ENCODE measurements around the gene SLC45A2.
"Not testable (repeated sequence)": the region's sequence is repeated elsewhere in the genome, so short reads cannot be mapped to it uniquely, and the experiment has no call there.

SLC45A2 gene
- long read RNA-seq, donor 1, result 0 reads
- long read RNA-seq, donor 2, result 0 reads
- long read RNA-seq, donor 3, result 0 reads
- long read RNA-seq, donor 4, result 0 reads
- long read RNA-seq, donor 5, result 0 reads
- long read RNA-seq, donor 6, result 0 reads
- long read RNA-seq, donor 7, result 0 reads
- long read RNA-seq, donor 8, result 0 reads

GRCh38 chr5:33984671-33985124 lies at the start of gene SLC45A2:
SLC45A2 (minus strand) TSS chr5:33984693; CDS start chr5:33984583, 110 bp downstream.
- DNase-seq, result no peak

DNA sequence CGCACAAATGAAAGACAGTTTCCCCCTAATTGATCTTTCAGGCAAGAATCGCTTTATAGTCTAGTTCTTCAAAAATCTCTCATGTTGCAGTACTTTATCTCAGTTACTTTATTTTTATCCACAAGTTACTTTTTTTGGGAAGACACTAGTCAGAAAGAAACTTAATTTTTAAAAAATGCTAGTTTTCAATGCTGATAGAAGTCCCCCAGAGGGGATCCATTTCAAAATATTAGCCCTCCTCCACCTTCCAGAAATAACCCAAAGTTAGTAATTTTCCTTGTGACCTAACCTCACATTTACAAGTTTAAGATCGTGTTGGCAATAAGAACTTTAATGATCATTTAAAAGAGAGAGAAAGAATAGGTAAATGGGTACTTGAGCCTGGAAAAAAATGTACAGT lies 47.5 kb upstream of the SLC45A2 start:
- no peak for DNase-seq

DNA sequence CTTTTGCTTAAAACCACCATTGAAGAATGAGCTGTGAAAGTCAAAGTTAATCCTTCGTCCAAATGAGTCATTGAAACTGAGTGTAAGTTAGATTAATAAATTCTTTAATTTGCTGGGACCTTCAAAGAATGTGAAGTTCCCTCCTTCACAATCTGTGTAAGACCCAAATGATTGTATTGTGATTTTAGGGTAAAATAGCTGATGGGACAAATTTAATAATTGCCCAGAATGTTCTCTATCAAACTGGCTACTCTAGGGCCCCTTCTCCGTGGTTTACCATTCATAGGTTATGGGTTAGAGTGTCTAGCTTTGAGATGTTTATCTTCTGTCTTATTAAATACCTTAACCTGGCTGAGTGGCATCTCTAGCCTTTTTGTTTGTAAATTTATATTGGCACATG lies 46.6 kb upstream of the SLC45A2 start:
- DNase-seq, result no peak

- not testable (repeated sequence) for DNase-seq
Measured at GRCh38 chr5:34030585-34030984, 46.1 kb upstream of the SLC45A2 start.

- DNase-seq, result no peak
Measured at GRCh38 chr5:34030048-34030447, 45.6 kb upstream of the SLC45A2 start.

DNA sequence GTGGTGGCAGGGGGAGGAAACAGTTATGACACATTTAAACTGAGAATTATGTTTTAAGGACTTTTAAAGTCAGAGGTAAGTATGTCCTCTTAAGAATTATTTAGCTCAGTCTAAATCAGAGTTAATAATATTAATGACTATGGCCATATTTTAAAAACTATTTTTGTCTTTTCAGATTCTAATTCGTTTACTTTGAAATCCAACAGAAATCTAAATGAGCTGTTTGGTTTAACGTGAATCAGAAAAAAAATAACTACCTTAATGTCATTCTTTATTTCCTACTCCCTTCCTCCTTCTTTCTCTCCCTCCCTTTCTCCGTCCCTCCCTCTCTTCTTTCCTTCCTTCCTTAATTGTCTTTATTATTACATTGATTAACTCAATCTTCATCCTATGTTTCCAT lies 43.9 kb upstream of the SLC45A2 start:
- DNase-seq, result no peak

- no peak for DNase-seq
Measured at GRCh38 chr5:34026089-34026761, 41.7 kb upstream of the SLC45A2 start.

DNA sequence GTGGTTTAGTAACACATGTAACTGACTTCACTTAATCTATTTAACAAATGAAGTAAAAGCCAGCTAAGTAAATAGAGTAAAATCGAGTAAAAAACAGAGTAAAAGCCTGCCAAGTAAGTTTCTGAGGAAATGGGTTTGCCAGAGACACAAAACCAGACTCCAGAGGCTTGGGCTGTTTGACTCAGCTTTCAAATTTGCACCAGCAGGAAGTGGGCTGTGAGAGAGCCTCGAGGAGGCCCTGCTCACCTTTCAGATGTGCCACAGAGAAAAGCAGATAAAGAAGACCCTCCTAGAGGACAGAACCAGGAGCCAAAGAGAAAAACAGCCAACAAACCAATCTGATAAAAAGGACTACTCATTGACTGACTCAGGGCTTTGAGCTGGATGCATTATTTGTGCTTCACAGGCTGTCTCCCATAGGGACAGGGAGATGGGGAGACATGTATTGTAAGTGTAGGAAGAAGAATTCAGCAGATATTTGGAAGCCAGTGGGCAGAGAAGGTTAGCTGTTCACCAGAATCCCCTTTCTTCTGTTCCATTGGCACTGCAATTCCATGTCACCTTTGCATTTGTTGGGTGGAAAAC lies 37.7 kb upstream of the SLC45A2 start:
- DNase-seq, result no peak

GRCh38 chr5:34021334-34021733 lies 36.8 kb upstream of the SLC45A2 start:
- no peak for DNase-seq

GRCh38 chr5:34020726-34021125 lies 36.2 kb upstream of the SLC45A2 start:
- no peak for DNase-seq

- no peak for DNase-seq
Measured at GRCh38 chr5:34017254-34017653, 32.8 kb upstream of the SLC45A2 start.

DNA sequence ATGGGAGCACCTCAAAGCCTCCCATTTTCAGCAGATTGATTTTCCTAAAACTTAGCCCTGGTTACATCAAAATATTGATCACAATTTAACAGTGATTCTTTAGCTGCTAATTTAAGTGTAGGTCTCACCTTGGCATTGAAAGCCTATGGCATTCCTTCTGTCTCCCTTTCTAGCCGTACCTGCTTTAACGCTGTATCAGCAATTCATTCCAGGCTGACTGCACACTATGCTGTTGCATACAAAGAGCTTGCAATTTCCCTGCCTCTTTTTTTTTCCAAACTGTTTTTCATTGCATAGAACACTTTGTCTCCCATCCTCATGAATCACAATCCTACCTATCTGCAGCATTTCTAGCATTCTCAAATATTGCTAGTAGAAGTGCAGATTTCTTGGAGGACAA lies 32.3 kb upstream of the SLC45A2 start:
- DNase-seq, result no peak

- no peak for DNase-seq
Measured at GRCh38 chr5:34016222-34016621, 31.7 kb upstream of the SLC45A2 start.

DNA sequence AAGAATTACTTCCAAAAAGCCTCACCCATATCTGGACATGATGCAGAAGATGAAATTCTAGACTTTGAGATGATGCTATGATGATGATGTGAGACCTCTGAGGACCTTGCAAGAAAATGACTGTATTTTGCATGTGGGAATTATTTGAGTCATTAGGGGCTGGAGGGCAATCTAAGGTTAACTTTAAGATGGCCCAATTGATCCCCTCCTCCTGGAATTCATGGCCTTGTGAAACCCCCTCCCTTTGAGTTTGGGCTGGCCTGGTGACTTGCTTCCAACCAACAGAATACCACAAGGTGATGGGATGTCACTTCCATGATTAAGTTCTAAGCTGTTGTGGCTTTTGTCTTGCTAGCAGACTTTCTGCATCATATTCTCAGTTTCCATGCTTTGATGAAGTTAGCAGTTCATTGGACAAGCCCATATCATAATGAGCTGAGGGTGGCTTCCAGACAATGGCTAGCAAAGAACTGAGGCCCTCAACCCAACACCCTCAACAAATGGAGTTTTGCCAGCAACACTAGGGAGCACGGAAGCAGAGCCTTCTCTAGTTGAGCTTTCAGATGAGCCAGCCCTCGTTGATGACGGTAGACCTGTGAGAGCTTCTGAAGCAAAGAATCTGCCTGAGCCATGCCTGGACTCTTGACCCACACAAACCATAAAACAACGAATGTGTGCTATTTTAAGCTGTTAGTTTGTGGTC lies 30.8 kb upstream of the SLC45A2 start:
- no peak for DNase-seq

- no peak for DNase-seq
Measured at GRCh38 chr5:34014626-34015025, 30.1 kb upstream of the SLC45A2 start.

DNA sequence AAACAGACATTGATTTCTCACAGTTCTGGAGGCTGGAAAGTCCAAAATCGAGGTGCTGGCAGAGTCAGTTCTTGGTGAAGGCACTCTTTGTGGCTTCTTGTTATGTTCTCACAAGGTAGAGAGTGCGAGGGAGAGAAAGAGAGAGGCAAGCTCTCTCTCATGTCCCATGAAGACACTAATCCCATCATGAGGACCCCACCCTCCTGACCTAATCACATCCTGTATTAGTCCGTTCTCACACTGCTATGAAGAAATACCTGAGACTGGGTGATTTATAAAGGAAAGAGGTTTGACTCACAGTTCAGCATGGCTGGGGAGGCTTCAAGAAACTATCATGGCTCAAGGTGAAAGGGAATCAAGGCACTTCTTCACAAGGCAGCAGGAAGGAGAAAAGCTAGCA lies 29.1 kb upstream of the SLC45A2 start:
- no peak for DNase-seq

DNA sequence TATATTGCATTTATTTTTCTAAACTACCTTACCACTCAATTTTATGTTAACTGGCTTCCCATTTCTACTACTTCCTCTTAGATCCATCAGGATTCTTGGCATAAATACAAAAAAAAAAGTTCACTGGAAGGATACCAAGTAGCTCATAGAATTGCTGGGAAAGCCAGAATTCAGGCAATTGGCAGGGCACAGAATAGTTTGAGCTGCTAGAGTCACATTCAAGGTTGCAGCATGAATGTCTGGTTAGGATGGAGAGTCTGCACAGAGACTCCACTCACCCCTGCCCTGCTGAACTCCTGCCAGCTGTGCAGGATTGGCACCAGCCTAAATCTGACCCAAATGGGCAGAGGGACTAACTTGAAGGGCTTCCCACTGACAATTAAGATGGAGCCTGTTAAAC lies 28.3 kb upstream of the SLC45A2 start:
- no peak for DNase-seq

DNA sequence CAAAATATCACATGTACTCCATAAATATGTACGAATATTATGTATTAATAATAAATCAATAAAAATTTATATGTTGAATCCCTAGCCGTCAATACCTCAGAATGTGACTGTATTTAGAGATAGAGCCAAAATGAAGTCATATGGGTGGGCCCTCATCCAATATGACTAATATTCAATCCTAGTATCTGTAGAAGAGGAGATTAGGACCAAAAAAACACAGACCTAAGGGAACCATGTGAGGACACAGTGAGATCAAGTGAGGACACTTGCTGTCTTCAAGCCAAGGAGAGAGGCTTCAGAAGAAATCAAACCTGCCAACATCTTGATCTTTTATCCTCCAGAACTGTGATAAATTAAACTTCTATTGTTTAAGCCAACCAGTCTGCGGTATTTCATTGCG lies 27.0 kb upstream of the SLC45A2 start:
- no peak for DNase-seq

GRCh38 chr5:34010146-34010545 lies 25.7 kb upstream of the SLC45A2 start:
- not testable (repeated sequence) for DNase-seq

DNA sequence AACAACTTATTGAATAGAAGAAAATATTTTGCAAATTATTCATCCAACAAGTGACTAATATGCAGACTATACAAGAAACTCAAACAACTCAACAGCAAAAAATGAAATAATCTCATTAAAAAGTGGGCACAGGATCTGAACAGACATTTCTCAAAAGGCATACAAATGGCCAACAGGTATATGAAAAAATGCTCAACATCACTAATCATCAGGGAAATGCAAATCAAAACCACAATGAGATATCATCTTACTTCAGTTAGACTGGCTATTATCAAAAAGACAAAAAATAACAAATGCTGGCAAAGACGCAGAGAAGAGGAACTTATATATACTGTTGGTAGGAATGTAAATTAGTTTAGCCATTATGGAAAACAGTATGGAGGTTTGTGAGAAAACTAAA lies 25.1 kb upstream of the SLC45A2 start:
- no peak for DNase-seq

DNA sequence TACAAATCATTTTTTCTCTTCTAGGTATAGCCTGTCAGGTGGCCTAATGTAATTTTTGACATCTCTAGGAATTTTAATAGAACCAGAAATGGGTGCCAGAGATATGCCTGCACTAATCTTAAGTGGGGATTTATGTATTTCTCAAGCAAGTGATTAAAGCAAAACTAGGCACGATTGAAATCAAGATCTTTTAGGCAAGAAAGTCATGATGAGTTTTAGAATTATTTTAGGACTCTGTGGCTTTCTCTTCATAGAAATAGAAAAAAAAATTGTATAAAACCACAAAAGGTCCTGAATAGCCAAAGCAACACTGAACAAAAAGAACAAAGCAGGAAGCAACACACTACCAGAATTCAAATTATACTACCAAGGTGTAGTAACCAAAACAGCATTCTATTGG lies 24.3 kb upstream of the SLC45A2 start:
- DNase-seq, result no peak

GRCh38 chr5:34007621-34008600 lies 23.4 kb upstream of the SLC45A2 start, which contains the start of gene AMACR:
AMACR (minus strand) TSS chr5:34008050; CDS start chr5:34008019, 31 bp downstream.
- peak; percentile 99 for DNase-seq
